Activated T-cell treated with anti-CD3 and anti-CD28 coated beads, Interleukin-2, amount 50 U/mL, for 72 hours (primary cell): ENCODE data around the gene NME3. TPM values are rescaled to one million over a fixed set of nuclear protein-coding genes. Genes with fewer than 3 reads are reported as not detected.

Experiments used
- ATAC-seq, 2 donors: fragments of 150-1000 bp; cut with Tn5 transposase; replicated peaks in 1 of 2; 2 replicates each; pipeline ENCODE4 v1.10.0; 2021; ENCODE audit warnings: moderate library complexity in 2 of 2, mild to moderate bottlenecking in 1 of 2
- DNase-seq, 2 donors: peaks; one replicate each; pipeline ENCODE4 v3.0.0; 2021 to 2022; ENCODE audit warnings: mixed read lengths in 1 of 2
- H3K27ac Mint-ChIP-seq: one replicate; pipeline ENCODE4 v1.8.0; 2022; ENCODE audit warnings: mild to moderate bottlenecking, moderate library complexity, mixed read lengths
- H3K27me3 Mint-ChIP-seq: one replicate; pipeline ENCODE4 v1.8.0; 2022; ENCODE audit warnings: low read depth, mixed read lengths
- H3K36me3 Mint-ChIP-seq, 2 donors: one replicate each; pipeline ENCODE4 v1.8.0; 2022; ENCODE audit warnings: mixed read lengths in 2 of 2, mild to moderate bottlenecking in 1 of 2; ENCODE audit not compliant: insufficient read depth in 2 of 2
- H3K4me1 Mint-ChIP-seq: one replicate; pipeline ENCODE4 v1.8.0; 2022; ENCODE audit warnings: low read depth, mixed read lengths
- H3K4me3 Mint-ChIP-seq, 2 donors: one replicate each; pipeline ENCODE4 v1.8.0; 2022; ENCODE audit warnings: mild to moderate bottlenecking in 2 of 2, mixed read lengths in 2 of 2, moderate library complexity in 2 of 2
- H3K9me3 Mint-ChIP-seq, 2 donors: one replicate each; pipeline ENCODE4 v1.8.0; 2022; ENCODE audit warnings: mixed read lengths in 2 of 2
- total RNA-seq, 2 donors: library from RNA; stranded (reverse); gene quantifications; one replicate each; pipeline ENCODE4 v1.2.3, GENCODE V29; 2022

Gene NME3
- total RNA-seq, 2 donors from 2014 or later: 55.0 to 56.1 TPM

DNA sequence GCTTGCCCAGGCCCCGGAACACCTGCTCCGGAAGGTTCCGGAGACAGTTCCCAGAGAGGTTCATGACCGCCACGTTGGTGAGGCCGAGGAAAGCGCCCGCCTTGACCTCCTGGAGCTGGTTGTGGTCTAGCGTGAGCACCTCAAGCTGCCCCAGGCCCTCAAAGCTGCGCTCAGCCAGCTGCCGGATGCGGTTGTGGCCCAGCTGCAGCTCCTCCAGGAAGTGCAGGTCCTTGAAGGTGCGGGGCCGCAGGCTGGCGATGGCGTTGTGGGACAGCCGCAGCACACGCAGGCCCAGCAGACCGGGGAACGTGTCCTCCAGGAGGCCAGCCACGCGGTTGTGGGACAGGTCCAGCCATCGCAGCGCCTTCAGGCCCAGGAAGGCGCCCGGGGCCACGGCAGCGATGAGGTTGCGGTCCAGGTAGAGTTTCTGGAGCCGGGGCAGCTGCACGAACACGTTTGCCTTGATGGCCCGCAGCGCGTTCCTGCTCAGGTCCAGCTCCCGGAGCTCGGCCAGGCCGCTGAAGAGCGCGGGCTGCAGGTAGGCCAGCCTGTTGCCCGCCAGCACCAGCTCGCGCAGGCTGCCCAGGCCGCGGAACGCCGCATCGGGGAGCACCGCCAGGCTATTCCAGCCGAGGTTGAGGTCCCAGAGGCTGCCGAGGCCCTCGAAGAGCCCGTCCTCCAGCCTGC lies 20.1 kb upstream of the NME3 start:
- Mint-ChIP-seq H3K36me3 (peaks cover 1 to 2% of the 10 kb centered on the region in 2 donors), H3K9me3 (no peaks in the 10 kb centered on the region), H3K27ac (no peak overlapping the region), H3K4me3 (no peak overlapping the region), H3K27me3 (no peaks in the 10 kb centered on the region), H3K4me1 (no peaks in the 10 kb centered on the region)
- ATAC-seq: no peak
- no peak for DNase-seq

- peaks cover 1 to 2% of the 10 kb centered on the region in 2 donors for H3K36me3 Mint-ChIP-seq
- H3K27ac Mint-ChIP-seq: no peak overlapping the region
- no peaks in the 10 kb centered on the region for H3K27me3 Mint-ChIP-seq
- DNase-seq (no peak), ATAC-seq (no peak)
- no peak overlapping the region for H3K4me3 Mint-ChIP-seq
- H3K4me1 Mint-ChIP-seq: no peaks in the 10 kb centered on the region
- H3K9me3 Mint-ChIP-seq: no peaks in the 10 kb centered on the region
Measured at GRCh38 chr16:1790611-1791255, 19.4 kb upstream of the NME3 start.

DNA sequence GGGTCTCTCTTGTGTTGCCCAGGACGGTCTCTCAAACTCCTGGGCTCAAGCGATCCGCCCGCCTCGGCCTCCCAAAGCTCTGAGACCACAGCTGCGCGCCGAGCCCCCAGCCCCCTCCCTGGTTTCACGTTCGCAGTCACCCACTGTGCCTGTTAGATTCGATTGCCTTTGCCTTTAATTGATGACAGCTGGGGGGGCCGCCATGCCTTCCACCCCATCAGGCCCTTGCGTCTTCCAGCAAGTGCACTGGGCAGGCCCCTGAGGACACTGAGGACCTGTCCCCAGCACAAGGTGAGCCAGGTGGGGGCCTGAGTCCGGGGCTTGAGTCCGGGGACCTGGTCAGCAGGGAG lies 18.9 kb upstream of the NME3 start:
- Mint-ChIP-seq H3K9me3 (no peaks in the 10 kb centered on the region), H3K36me3 (peaks cover 1 to 2% of the 10 kb centered on the region in 2 donors)
- DNase-seq: no peak

DNA sequence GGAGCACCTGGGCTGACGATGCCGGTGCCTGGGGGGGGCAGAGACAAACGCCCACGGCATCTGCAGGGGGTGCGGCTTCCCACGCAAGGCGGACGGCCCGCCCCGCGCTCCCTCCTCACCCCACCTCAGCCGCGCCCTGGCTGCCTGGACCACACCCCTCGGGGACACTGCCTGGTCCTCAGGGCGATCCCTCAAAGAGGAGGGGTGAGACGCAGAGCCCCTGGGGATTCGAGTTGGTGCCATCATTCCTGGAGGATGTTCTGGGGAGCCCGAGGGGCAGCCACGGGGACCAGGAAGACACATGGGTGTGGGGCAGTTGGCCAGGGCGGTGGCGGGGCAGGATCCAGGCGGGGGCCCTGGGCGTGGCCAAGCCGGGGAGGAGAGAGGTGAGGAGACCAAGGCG lies 18.3 kb upstream of the NME3 start:
- no peak overlapping the region for H3K27ac Mint-ChIP-seq
- H3K27me3 Mint-ChIP-seq: no peaks in the 10 kb centered on the region
- H3K4me3 Mint-ChIP-seq: no peak overlapping the region
- H3K9me3 Mint-ChIP-seq: no peaks in the 10 kb centered on the region
- peaks cover 7% of the 10 kb centered on the region for H3K4me1 Mint-ChIP-seq
- ATAC-seq: no peak
- peaks cover 1 to 2% of the 10 kb centered on the region in 2 donors for H3K36me3 Mint-ChIP-seq
- no peak for DNase-seq

More for the DNA sequence above, 18.9 kb upstream of the NME3 start:
- H3K4me3 Mint-ChIP-seq: no peak overlapping the region
- H3K4me1 Mint-ChIP-seq: peaks cover 2% of the 10 kb centered on the region
- H3K27ac Mint-ChIP-seq: no peak overlapping the region
- no peak for ATAC-seq
- H3K27me3 Mint-ChIP-seq: no peaks in the 10 kb centered on the region

DNA sequence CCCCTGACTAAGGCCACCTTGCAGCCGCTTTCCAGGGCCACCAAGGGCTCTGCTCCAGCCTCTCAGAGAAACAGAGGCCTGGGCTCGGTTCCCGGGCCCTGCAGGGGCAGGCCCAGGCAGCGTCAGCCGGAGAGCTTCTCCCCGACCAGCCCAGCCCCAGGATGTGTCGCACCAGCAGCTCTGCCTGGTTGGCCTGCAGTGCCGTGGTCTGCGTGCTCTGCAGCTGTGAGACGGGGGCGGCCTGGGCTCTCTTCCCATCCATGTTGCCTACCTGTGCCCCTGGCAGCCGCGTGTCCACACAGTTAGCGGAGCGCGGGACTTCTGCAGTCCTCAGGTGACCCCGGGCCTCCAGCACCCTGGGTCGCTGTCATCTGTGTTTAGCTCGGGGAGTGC lies 17.4 kb upstream of the NME3 start:
- ATAC-seq: no peak

DNA sequence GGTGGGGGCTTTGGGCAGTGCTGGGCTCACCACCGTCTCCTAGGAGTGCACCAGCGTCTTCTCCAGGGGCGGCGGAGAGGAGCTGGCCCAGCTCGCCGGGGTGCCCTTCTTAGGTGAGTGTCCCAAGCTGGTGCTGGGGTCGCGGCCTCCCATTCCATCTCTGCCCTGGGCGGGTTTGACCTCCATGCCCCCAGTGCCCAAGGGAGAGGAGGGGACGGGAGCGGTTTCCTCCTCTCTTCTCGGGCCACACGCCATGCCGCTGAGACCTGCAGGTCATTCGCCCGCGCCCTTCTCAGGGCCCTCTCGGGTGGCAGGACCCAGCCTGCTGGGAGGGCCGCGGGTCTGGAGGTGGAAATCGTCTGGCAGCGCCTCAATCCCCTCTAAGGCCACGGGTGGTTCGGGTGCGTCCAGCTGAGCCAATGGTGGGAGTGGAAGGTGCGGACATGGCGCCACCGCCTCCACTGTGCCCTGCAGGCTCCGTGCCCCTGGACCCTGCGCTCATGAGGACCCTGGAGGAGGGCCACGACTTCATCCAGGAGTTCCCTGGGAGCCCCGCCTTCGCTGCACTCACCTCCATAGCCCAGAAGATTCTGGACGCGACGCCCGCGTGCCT lies 16.9 kb upstream of the NME3 start:
- no peak for DNase-seq
- H3K4me1 Mint-ChIP-seq: peaks cover 7% of the 10 kb centered on the region
- no peaks in the 10 kb centered on the region for H3K27me3 Mint-ChIP-seq
- no peak for ATAC-seq
- H3K9me3 Mint-ChIP-seq: no peaks in the 10 kb centered on the region
- no peak overlapping the region for H3K4me3 Mint-ChIP-seq
- H3K27ac Mint-ChIP-seq: no peak overlapping the region
- H3K36me3 Mint-ChIP-seq: peaks cover 1 to 2% of the 10 kb centered on the region in 2 donors

More for the DNA sequence above, 17.4 kb upstream of the NME3 start:
- Mint-ChIP-seq H3K9me3 (no peaks in the 10 kb centered on the region), H3K27ac (no peak overlapping the region), H3K4me3 (no peak overlapping the region), H3K36me3 (peaks cover 1 to 2% of the 10 kb centered on the region in 2 donors), H3K4me1 (peaks cover 7% of the 10 kb centered on the region), H3K27me3 (no peaks in the 10 kb centered on the region)
- no peak for DNase-seq

DNA sequence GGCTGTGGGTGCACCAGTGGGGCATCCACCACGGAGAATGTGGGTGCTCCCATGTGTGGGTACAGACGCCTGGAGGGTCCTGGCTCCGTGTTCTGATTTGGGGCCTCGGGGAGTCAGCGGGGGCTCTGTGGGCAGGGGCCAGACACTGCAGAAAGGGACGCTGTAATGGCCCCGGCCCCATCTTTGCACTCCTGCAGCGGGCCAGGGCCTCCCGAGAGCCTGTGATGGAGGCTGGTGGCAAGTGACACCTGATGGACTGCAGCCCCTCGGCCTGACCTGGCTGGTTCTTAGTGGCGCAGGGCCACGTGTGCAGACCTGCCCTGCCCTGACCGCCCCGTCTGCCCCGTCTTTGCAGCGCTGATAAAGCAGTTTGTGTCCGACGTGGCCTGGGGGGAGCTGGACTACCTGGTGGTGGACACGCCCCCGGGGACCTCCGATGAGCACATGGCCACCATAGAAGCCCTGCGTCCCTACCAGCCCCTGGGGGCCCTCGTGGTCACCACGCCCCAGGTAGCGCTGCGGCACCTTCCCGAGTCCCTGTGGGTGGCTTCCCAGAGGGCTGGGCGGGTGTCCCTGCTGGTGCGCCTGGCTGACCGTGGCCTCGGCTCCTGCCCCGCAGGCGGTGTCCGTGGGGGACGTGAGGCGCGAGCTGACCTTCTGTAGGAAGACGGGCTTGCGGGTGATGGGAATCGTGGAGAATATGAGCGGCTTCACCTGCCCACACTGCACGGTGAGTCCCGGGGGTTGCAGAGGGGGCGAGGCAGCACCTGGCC lies 16.2 kb upstream of the NME3 start:
- no peaks in the 10 kb centered on the region for H3K9me3 Mint-ChIP-seq

DNA sequence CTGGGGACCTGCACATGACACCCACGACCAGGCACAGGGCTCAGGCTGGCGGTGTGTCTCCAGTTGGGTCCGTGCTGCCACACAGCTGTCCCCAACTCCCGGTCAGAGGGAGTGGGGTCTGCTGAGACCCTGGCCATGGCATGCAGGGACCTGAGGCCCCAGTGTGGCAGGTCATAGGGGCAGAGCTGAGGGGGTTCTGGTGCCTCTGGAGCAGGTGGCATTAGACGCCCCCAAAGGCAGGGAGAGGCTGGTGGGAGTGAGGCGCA lies 15.6 kb upstream of the NME3 start:
- Mint-ChIP-seq H3K9me3 (no peaks in the 10 kb centered on the region), H3K36me3 (peaks cover 2 to 3% of the 10 kb centered on the region in 2 donors), H3K27me3 (no peaks in the 10 kb centered on the region), H3K4me3 (no peak overlapping the region), H3K27ac (no peak overlapping the region), H3K4me1 (peaks cover 7% of the 10 kb centered on the region)
- DNase-seq (no peak), ATAC-seq (no peak)

More for the DNA sequence above, 16.2 kb upstream of the NME3 start:
- no peaks in the 10 kb centered on the region for H3K27me3 Mint-ChIP-seq
- DNase-seq (no peak), ATAC-seq (no peak)
- H3K4me3 Mint-ChIP-seq: no peak overlapping the region
- peaks cover 7% of the 10 kb centered on the region for H3K4me1 Mint-ChIP-seq
- H3K36me3 Mint-ChIP-seq: peaks cover 1 to 2% of the 10 kb centered on the region in 2 donors
- no peak overlapping the region for H3K27ac Mint-ChIP-seq

DNA sequence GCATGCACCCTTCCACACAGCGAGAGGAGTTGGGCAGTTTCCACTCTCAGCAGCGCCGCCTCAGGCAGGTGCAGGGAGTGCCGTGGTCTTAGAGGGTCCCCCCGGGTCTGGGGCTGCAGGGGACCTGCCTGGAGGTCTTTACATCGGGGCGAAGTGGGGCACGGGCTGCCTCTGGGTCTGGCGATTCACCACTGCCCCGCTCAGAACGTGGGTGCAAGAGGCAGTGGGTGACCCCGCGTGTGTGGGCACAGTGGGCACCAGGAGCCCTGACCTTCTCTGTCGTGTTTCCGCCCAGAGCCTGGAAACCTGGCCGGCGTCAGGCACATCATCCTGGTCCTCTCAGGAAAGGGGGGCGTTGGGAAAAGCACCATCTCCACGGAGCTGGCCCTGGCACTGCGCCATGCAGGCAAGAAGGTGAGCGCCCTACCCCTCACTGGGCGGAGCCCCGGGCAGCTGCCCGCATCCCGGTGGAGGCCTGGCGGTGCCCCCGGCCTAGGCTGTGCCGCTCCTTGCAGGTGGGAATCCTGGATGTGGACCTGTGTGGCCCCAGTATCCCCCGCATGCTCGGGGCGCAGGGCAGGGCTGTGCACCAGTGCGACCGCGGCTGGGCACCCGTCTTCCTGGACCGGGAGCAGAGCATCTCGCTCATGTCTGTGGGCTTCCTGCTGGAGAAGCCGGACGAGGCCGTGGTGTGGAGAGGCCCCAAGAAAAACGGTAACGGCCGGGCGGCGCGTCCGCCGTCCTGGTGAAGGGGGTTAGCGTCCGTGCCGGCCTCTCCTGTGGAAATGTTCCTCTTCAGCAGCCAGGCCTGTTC lies 15.1 kb upstream of the NME3 start:
- H3K9me3 Mint-ChIP-seq: no peaks in the 10 kb centered on the region
- peaks cover 2 to 3% of the 10 kb centered on the region in 2 donors for H3K36me3 Mint-ChIP-seq
- peaks cover 12% of the 10 kb centered on the region for H3K4me1 Mint-ChIP-seq
- ATAC-seq: no peak
- H3K27me3 Mint-ChIP-seq: no peaks in the 10 kb centered on the region
- DNase-seq: peak in 1 of 2 donors; percentile 1
- no peak overlapping the region for H3K27ac Mint-ChIP-seq
- no peak overlapping the region for H3K4me3 Mint-ChIP-seq

GRCh38 chr16:1785846-1786170 lies 14.5 kb upstream of the NME3 start:
- no peak for DNase-seq
- H3K36me3 Mint-ChIP-seq: peaks cover 2 to 3% of the 10 kb centered on the region in 2 donors
- H3K27ac Mint-ChIP-seq: no peak overlapping the region
- no peak overlapping the region for H3K4me3 Mint-ChIP-seq
- no peaks in the 10 kb centered on the region for H3K27me3 Mint-ChIP-seq
- no peaks in the 10 kb centered on the region for H3K9me3 Mint-ChIP-seq
- ATAC-seq: no peak
- peaks cover 19% of the 10 kb centered on the region for H3K4me1 Mint-ChIP-seq

- Mint-ChIP-seq H3K9me3 (no peaks in the 10 kb centered on the region), H3K4me3 (peak overlapping the region in 1 of 2 donors; percentile 47), H3K27ac (no peak overlapping the region), H3K27me3 (no peaks in the 10 kb centered on the region), H3K36me3 (peaks cover 2 to 3% of the 10 kb centered on the region in 2 donors), H3K4me1 (peaks cover 25% of the 10 kb centered on the region)
- DNase-seq (no peak), ATAC-seq (no peak)
Measured at GRCh38 chr16:1784977-1785845, 13.9 kb upstream of the NME3 start.
